SU-DHL-6 (cell line): ENCODE data around the gene AGBL5.
A peak's percentile ranks its signal among the peaks of the same experiment; 100 is the strongest.

ENCODE experiments used
- H2AFZ ChIP-seq: fragments of 200-600 bp; sonication (generic); 2 replicates; pipeline ENCODE4 v1.6.1; 2014; ENCODE audit warnings: low read depth, mild to moderate bottlenecking, moderate library complexity, mixed read lengths, antibody characterized with exemption, low read length; ENCODE audit not compliant: severe bottlenecking
- H3F3A ChIP-seq: fragments of 200-600 bp; shearing (Covaris generic); 2 replicates; pipeline ENCODE4 v1.6.0; 2016; ENCODE audit warnings: antibody characterized with exemption, mild to moderate bottlenecking; ENCODE audit not compliant: insufficient read depth
- H3K27ac ChIP-seq: fragments of 200-600 bp; sonication (generic); 2 replicates; pipeline ENCODE4 v1.5.1; 2016; ENCODE audit warnings: low read depth, mild to moderate bottlenecking, low read length, moderate library complexity, mixed read lengths
- H3K27me3 ChIP-seq: fragments of 200-600 bp; sonication (generic), shearing (Covaris generic); 2 replicates; pipeline ENCODE4 v1.6.0; 2014; ENCODE audit warnings: mild to moderate bottlenecking, low read length
- H3K36me3 ChIP-seq: fragments of 200-600 bp; sonication (generic); 2 replicates; pipeline ENCODE4 v1.6.1; 2014; ENCODE audit warnings: mild to moderate bottlenecking, low read length, mixed read lengths
- H3K4me2 ChIP-seq: fragments of 300-600, 200-600 bp; shearing (Covaris generic), sonication (generic); 2 replicates; pipeline ENCODE4 v1.6.0; 2014; ENCODE audit warnings: low read length, low read depth, mild to moderate bottlenecking; ENCODE audit not compliant: poor library complexity, severe bottlenecking
- H3K4me3 ChIP-seq: fragments of 200-600 bp; sonication (generic); 2 replicates; pipeline ENCODE4 v1.5.1; 2014; ENCODE audit warnings: antibody characterized with exemption, low read length, mild to moderate bottlenecking, mixed read lengths; ENCODE audit not compliant: insufficient read depth, poor library complexity, severe bottlenecking
- H3K79me2 ChIP-seq: fragments of 200-600 bp; sonication (generic); 2 replicates; pipeline ENCODE4 v1.6.1; 2014; ENCODE audit warnings: mild to moderate bottlenecking, low read length, moderate library complexity; ENCODE audit not compliant: insufficient read depth
- H3K9ac ChIP-seq: fragments of 200-600 bp; sonication (generic); 2 replicates; pipeline ENCODE4 v1.7.0; 2014; ENCODE audit warnings: mild to moderate bottlenecking, low read length
- H3K9me2 ChIP-seq: fragments of 200-600 bp; sonication (generic); replicated peaks from 2 replicates; pipeline ENCODE4 v1.6.1; 2014; ENCODE audit warnings: low read length; ENCODE audit not compliant: insufficient read depth
- H3K9me3 ChIP-seq: fragments of 200-600 bp; sonication (generic); 2 replicates; pipeline ENCODE4 v1.6.1; 2014; ENCODE audit warnings: low read length, mixed read lengths; ENCODE audit not compliant: insufficient read depth
- H4K20me1 ChIP-seq: fragments of 200-600 bp; sonication (generic); 2 replicates; pipeline ENCODE4 v1.6.1; 2014; ENCODE audit warnings: low read depth, mild to moderate bottlenecking, antibody characterized with exemption, low read length, moderate library complexity, mixed read lengths
- EZH2phosphoT487 ChIP-seq: fragments of 200-600 bp; sonication (generic), shearing (Covaris generic); conservative IDR thresholded peaks from 2 replicates; pipeline ENCODE4 v1.6.1; 2018; ENCODE audit warnings: mild to moderate bottlenecking, antibody characterized with exemption, low read length, moderate library complexity, mixed read lengths
- TF ChIP-seq, protein P1 (sequence below): fragments of 200-600 bp; sonication (generic); IDR thresholded peaks from one replicate; pipeline ENCODE4 v1.5.1; 2017; ENCODE audit warnings: antibody characterized with exemption, mild to moderate bottlenecking, low read length, moderate library complexity; ENCODE audit not compliant: insufficient read depth, poor library complexity, severe bottlenecking

Gene AGBL5

DNA sequence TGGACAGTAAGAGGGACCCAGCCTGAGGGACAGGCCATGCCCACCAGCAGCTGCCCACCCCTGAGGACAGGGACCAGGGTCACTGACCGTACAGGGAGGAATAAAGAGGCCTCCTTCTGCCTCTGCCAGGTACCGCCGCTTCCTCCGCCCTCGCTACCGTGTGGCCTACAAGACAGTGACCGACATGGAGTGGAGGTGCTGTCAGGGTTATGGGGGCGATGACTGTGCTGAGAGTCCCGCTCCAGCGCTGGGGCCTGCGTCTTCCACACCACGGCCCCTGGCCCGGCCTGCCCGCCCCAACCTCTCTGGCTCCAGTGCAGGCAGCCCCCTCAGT, 29.1 kb downstream of the AGBL5 start:
- Histone ChIP-seq H2AFZ (no peak overlapping the region), H3K36me3 (no peaks in the 10 kb centered on the region), H3K79me2 (no peaks in the 10 kb centered on the region), H3K9me3 (no peaks in the 10 kb centered on the region), H4K20me1 (no peaks in the 10 kb centered on the region), H3F3A (peaks cover 7% of the 10 kb centered on the region; the same call in 1 of the 2 replicates), H3K4me2 (no peak overlapping the region), H3K27me3 (no peaks in the 10 kb centered on the region), H3K9me2 (no peaks in the 10 kb centered on the region), H3K4me3 (no peak overlapping the region), H3K27ac (no peak overlapping the region), H3K9ac (no peak overlapping the region)
- TF ChIP-seq, protein P1, sequence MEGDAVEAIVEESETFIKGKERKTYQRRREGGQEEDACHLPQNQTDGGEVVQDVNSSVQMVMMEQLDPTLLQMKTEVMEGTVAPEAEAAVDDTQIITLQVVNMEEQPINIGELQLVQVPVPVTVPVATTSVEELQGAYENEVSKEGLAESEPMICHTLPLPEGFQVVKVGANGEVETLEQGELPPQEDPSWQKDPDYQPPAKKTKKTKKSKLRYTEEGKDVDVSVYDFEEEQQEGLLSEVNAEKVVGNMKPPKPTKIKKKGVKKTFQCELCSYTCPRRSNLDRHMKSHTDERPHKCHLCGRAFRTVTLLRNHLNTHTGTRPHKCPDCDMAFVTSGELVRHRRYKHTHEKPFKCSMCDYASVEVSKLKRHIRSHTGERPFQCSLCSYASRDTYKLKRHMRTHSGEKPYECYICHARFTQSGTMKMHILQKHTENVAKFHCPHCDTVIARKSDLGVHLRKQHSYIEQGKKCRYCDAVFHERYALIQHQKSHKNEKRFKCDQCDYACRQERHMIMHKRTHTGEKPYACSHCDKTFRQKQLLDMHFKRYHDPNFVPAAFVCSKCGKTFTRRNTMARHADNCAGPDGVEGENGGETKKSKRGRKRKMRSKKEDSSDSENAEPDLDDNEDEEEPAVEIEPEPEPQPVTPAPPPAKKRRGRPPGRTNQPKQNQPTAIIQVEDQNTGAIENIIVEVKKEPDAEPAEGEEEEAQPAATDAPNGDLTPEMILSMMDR = no peak
- TF ChIP-seq EZH2phosphoT487 = no peak

DNA sequence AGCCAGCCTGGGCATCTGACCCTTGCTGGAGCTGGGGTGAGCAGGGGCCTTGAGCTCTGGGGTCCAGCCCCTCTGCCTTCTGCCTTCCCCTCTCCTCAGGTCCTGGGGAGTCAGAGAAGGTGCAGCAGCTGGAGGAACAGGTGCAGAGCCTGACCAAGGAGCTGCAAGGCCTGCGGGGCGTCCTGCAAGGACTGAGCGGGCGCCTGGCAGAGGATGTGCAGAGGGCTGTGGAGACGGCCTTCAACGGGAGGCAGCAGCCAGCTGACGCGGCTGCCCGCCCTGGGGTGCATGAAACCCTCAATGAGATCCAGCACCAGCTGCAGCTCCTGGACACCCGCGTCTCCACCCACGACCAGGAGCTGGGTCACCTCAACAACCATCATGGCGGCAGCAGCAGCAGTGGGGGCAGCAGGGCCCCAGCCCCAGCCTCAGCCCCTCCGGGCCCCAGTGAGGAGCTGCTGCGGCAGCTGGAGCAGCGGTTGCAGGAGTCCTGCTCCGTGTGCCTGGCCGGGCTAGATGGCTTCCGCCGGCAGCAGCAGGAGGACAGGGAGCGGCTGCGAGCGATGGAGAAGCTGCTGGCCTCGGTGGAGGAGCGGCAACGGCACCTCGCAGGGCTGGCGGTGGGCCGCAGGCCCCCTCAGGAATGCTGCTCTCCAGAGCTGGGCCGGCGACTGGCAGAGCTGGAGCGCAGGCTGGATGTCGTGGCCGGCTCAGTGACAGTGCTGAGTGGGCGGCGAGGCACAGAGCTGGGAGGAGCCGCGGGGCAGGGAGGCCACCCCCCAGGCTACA, 30.7 kb downstream of the AGBL5 start:
- H3K9ac ChIP-seq = no peak overlapping the region
- H3K9me2 ChIP-seq = no peaks in the 10 kb centered on the region
- TF ChIP-seq EZH2phosphoT487 = no peak
- TF ChIP-seq, protein P1 = no peak
- no peak overlapping the region for H2AFZ ChIP-seq
- no peak overlapping the region for H3K4me3 ChIP-seq
- H3K9me3 ChIP-seq = no peaks in the 10 kb centered on the region
- H3K36me3 ChIP-seq = no peaks in the 10 kb centered on the region
- no peaks in the 10 kb centered on the region for H3K27me3 ChIP-seq
- peak overlapping the region; percentile 41; the same call in 1 of the 2 replicates for H3K27ac ChIP-seq
- no peaks in the 10 kb centered on the region for H3K79me2 ChIP-seq
- H3K4me2 ChIP-seq = peak overlapping the region; percentile 52
- no peaks in the 10 kb centered on the region for H4K20me1 ChIP-seq
- H3F3A ChIP-seq = no peaks in the 10 kb centered on the region

DNA sequence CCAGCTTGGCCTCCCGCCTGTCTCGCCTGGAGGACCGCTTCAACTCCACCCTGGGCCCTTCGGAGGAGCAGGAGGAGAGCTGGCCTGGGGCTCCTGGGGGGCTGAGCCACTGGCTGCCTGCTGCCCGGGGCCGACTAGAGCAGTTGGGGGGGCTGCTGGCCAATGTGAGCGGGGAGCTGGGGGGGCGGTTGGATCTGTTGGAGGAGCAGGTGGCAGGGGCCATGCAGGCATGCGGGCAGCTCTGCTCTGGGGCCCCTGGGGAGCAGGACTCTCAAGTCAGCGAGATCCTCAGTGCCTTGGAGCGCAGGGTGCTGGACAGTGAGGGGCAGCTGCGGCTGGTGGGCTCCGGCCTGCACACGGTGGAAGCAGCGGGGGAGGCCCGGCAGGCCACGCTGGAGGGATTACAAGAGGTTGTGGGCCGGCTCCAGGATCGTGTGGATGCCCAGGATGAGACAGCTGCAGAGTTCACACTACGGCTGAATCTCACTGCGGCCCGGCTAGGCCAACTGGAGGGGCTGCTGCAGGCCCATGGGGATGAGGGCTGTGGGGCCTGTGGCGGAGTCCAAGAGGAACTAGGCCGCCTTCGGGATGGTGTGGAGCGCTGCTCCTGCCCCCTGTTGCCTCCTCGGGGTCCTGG, 31.4 kb downstream of the AGBL5 start:
- Histone ChIP-seq H3K9ac (no peak overlapping the region), H3K36me3 (no peaks in the 10 kb centered on the region)
- TF ChIP-seq, protein P1 = no peak
- no peak for TF ChIP-seq EZH2phosphoT487

More for the DNA sequence above, 31.4 kb downstream of the AGBL5 start:
- H3K27me3 ChIP-seq = no peaks in the 10 kb centered on the region
- no peaks in the 10 kb centered on the region for H3K79me2 ChIP-seq
- H3K4me2 ChIP-seq = no peak overlapping the region
- no peaks in the 10 kb centered on the region for H4K20me1 ChIP-seq
- H2AFZ ChIP-seq = no peak overlapping the region
- H3K9me3 ChIP-seq = no peaks in the 10 kb centered on the region
- no peak overlapping the region for H3K4me3 ChIP-seq
- no peaks in the 10 kb centered on the region for H3K9me2 ChIP-seq
- H3F3A ChIP-seq = 0 out of 2 replicates have a peak, but pooled peaks cover 3% of the 10 kb centered on the region
- no peak overlapping the region for H3K27ac ChIP-seq
